HG02763 (cell line): ENCODE measurements around the gene PRSS21.

ENCODE experiments used
- ATAC-seq: cut with Tn5 transposase; IDR thresholded peaks from one replicate; pipeline ENCODE4 v1.9.1; 2021; ENCODE audit warnings: mild to moderate bottlenecking, moderate library complexity; ENCODE audit not compliant: unreplicated experiment

Gene PRSS21

DNA sequence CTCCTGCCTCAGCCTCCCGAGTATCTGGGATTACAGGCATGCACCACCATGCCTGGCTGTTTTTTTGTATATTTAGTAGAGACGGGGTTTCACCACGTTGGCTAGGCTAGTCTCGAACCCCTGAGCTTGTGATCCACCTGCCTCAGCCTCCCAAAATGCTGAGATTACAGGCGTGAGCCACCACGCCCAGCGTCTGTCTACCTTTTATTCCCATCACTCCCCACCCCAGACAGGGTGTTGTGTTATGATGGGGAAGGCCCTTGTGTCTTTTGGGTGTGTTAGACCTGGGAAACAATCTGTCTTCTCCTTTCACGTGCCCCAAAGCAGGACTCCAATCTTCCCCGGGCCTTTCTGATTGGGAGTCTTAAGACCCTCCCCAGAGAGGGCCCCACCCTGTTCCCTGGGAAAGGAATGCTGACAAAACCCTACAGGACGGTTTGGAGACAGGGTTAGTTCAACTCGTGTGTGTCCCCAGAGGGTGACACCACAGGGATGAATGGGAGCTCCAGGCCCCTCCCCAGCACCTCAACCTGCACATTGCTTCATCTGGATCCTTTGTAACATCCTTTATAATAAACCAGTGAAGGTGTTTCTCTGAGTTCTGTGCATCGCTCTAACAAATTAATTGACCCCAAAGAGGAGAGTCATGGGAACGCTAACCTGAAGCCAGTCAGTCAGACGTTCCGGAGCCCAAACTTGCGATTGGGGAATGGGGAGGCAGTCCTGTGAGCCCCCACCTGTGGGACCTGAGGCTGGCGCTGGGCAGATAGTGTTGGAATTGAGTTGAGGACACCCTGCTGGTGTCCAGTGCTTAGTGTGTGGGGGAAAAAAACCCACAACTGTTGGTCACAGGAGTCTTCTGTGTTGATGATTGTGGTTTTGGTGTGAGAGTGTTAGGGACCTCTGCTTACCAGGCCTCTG, 36.8 kb upstream of the PRSS21 start:
- no peak for ATAC-seq

DNA sequence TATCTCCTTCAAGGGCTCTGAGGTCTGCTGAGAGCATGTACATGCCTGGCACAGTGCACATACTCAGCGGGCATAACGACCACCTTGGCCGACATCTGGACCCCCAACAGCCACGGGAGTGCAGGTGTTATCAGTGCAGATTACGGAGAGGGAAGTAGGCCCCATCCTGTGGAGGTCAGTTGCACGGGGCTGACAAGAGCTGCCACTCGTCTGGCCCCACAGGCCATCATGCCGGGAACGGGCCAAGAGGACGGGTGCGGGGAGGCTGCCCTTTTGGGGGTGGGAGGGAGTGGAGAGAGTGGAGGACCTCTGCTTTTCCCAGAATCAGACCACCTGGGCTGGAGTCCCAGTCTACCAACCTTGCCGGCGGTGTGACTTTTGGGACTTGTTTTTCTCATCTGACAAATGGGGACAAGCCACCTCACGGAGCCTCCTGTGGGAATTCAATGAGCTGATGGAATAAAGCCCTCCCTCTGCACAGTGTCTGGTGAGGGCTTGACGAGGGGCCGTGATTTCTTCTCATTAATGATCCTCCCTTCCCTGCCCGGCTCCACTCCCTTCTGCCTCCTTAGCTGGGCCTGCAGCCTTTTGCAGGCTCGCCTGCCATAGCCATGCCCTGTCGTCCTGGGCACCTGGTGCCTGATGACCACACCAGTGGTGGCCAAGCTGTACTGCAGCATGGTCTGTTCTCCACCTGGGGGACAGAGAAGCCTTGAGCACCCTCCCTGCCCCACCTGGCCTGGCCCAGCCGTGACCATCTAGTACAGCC, 34.3 kb upstream of the PRSS21 start:
- no peak for ATAC-seq

DNA sequence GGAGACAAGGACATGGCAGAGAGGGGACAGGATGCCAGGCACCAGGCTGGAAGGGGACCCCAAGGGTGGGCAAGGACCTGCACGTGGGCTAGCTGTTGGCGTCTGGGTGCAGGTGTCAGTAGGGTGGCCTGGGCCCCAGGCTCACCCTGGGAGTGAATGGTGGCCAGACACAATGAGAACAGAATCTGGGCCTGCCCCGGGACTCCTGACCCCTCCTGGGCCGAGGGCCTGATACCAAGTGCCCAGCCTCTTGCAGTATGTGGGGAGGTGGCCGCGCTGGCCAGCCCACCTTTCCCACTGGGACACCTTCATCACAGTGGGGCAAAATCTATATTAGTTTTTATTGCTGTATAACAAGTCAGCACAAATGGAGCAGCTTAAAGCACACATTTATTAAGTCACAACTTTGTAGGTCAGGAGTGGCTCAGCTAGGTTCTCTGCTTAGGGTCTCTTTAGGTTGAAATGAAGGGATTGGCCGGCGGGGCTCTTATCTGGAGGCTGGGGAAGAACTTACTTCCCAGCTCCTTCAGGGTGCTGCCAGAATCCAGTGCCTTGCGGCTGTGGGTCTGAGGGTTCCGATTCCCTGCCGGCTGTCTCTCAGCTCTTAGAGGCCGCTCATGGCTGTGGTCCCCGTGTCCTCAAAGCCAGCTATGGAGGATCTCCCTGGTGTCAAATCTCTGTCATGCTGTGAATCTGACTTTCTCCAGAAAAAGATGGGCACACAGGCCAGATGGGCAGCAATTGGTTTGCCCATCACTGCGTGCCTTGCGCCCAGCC, 33.3 kb upstream of the PRSS21 start:
- ATAC-seq: no peak

DNA sequence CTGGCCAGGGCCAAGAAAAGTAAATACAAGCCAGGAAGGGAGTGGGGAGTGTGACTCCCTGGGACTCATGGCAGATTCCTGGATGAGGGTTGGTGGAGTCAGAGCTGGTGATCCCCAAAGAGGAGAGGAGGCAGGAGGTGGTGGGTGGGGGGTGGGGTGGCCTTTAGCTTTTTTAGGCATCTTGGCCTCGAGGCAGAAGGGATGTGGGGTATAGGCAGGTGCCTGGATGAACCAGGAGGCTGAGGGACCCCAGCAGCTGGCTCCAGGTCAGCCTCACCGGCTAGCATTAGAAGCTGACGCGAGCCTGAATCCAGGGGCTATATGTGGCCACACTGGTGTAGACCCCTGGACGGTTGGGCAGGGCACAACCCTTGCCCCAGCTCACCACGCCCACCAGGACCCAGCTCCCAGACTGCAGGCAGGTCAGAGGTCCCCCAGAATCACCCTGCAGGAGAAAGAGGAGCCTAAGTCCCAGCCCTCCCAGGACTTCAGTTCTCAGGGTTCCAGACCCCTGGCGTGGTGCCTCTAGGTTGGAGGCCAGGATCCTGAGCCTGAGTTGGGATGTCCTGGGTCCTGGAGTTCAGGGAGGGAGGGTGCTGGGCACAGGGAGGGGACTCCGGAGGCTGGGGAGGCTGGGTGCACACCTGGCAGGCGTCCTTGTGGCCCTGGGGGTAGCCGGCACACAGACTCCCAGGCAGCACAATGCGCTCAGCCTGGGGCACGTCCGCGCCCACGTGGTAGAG, 32.5 kb upstream of the PRSS21 start:
- ATAC-seq: no peak

DNA sequence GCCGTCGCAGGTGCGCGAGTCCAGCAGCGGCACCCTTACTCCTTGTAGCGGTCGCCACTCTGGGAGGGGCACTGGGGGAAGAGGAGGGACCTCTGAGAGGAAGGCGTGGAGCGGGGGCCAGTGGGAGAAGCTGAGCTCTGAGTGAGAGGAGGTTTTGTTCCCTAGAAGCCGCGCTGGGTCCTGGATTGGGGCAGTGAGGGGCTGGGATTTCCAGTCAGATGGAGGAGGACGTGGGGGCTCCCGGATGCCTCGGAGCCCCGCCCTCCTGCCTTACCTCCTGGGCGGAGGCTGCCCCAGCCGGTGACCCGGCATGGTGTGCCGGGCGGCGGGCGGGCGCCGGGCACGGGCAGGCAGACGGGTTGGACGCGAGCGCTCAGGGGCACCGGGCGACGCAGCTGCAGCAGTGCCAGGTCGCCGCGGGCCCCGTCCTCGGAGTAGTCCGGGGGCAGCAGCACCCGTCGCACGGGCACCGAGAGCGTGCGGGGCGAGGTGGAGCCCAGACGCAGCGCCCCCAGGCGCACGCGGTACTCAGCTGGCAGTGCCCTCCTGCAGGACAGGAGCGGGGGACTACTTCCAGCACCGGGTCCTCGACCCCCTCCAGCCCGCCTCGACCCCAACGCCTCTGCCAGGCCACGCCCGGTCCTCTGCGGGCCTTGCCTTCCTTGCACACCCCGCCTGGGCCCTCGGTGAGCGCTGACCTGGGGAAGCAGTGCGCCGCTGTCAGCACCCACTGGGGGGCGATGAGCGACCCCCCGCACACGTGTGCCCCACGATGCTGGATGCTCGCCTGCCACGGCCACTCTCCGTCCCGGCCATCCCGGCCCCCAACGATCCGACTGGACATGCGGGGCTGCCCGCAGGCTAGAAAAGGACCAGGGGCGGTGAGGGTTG, 31.7 kb upstream of the PRSS21 start:
- ATAC-seq: no peak

DNA sequence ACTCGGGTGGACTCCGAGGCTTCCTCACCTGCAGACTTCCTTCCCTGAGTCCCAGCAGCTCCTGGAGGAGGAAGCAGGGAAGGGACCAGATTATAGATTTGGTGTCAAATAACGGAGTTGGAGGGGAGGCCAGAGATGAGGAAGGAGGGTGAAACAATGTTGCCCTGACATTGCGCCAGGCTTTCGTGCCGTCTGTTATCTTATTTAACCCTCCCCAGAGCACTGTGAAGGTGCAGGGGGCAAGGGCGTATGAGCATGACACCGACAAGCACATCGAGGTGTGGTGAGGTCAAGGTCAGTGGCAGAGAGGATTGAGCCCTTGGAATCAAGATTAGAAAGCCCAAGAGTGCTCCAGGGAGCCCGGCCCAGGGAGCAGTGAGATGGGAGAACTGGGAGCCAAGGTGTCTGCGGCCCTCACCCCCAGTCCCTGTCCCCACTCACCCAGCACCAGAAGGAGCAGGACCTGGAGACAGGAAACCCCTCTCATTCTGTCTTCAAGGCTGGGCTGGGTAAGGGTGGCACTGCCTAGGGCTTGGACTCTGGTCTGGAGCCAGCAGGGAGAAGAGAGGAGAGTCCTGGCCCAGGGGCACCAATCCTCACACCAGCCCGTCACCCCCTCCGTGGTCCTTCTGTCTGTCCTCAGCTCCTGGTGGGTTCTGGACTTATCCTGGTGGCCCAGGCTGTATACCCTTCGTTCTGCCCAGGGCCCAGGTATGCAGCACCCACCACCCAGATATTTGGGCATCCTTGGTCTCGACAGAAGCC, 30.8 kb upstream of the PRSS21 start:
- ATAC-seq: no peak

DNA sequence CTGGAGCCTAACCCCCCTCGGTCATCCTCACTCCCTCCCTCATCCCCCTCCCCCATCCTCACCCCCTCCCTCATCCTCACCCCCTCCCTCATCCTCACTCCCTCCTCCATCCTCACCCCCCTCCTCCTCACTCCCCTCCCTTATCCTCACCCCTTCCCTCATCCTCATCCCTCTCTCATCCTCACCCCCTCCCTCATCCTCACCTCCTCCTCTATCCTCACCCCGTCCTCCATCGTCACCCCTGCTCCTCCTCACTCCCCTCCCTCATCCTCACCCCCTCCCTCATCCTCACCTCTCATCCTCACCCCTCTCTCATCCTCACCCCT, 30.2 kb upstream of the PRSS21 start:
- no peak for ATAC-seq

DNA sequence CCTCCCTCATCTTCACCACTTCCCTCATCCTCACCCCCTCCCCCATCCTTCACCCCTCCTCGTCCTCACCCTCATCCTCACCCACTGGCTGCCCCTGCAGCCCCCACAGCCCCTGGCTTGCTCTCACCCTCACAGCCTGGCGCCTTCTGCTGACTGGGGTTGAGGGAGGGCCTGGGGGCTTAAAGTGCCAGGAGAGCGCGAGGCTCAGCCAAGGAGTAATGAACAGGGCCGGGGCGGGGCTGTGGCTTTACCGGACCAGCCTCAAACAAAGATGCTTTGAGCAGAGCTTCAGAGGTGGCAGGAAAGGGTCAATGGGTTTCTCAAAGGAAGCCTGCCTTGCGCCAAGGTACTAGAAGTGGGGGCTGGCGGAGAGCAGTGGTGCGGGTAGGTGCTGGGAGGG, 29.6 kb upstream of the PRSS21 start, which contains the start of gene PRSS33:
Gene PRSS33 (minus strand): TSS at position 155 of the 400 bp plus-strand sequence. CDS start 1,013 bp downstream, outside the sequence.
- no peak for ATAC-seq

DNA sequence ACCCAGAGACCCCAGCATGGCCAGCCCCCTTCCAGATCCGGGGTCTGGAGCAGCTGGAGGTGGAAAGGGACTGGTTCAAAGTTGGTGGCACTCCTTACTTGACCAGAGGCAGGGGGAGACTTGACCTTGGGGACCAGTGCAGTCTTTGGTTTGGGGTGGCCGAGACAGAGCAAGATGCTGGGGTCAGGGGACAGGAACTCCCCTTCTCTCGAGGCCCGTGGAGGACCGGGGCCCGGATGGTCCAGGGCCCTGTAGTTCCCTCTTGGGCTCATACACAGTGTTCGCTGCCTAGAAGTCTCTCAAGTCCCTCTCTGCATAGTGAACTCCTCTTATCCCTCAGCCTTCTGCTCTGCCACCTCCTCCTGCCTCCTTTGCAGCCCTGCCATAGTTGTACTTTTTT, 29.1 kb upstream of the PRSS21 start:
- ATAC-seq: no peak

DNA sequence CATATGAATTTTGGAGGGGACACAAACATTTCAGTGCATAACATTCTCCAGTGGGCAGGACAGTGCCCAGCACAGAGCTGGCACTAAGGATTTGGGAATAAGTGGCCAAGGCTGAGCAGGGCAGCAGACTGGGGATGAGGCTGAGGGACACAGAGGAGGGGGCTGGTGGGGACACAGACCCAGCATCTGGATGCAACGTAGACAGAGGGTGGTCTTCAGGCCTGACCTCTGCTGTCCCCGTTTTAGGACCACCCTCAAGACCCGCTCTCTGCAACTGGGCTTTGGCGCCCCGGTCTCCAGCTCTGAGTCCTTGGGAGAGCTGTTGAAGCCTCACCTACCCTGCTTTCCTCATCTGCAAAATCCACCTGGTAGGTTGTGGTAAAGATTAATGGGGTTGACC, 26.4 kb upstream of the PRSS21 start:
- no peak for ATAC-seq

DNA sequence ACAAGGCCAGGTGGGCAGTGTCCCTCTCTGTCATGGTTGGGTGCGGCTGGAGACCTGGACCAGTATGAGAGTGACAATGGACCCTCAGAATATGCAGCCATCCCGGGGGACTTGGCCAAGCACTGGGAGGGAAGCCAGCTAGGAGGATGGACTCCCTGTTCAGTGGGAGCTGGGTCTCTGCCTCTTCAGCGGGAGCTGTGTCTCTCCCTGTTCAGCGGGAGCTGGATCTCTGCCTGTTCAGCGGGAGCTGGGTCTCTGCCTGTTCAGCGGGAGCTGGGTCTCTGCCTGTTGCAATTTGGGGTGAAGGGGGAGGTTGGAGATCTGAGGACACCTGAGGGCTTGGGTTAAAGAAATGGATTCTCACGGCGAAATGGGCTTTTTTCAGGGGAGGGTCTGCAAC, 25.9 kb upstream of the PRSS21 start:
- ATAC-seq: no peak

DNA sequence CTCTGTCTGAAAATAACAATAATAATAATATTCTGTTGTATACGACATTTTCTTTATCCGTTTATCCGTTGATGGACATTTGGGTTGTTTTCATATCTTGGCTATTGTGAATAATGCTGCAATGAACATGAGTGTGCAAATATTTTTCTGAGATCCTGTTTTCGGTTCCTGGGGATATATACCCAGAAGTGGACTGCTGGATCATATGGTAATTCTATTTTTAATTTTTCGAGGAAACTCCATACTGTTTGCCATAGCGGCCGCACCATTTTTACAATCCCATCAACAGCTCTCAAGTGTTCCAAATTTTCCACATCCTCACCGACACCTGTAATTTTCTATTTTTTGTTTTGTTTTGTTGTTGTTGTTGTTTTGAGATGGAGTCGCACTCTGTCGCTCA, 24.1 kb upstream of the PRSS21 start:
- ATAC-seq: no peak

DNA sequence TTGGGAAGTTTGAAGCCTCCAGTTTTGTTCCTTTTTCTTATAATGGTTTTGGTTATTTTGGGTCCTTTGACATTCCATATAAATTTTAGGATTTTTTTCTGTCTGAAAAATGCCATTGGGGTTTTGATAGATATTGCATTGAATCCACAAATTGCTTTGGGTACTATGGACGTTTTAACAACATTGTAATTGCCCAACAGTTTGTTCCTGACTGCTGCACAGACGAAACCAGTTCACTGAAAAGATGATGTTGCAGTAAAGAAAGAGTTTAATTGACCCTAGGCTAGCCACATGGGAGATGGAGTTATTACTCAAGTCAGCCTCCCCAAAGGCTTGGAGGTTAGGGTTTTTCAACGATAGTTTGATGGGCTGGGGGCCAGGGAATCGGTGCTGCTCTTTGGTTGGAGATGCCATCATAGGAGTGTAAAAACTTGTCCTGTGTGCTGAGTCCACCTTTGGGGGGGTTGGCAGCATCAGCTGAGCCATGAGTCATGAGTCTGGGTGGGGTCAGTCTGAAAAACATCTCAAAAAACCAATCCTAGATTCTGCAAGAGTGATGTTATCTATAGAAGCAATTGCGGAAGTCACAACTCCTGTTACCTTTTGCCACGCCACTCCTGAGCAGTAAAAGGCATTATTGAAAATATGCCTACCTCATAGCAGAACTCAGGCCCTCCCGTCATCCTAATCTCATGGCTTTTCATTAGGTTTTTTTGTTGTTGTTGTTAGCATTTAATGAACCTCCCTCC, 21.5 kb upstream of the PRSS21 start:
- no peak for ATAC-seq

DNA sequence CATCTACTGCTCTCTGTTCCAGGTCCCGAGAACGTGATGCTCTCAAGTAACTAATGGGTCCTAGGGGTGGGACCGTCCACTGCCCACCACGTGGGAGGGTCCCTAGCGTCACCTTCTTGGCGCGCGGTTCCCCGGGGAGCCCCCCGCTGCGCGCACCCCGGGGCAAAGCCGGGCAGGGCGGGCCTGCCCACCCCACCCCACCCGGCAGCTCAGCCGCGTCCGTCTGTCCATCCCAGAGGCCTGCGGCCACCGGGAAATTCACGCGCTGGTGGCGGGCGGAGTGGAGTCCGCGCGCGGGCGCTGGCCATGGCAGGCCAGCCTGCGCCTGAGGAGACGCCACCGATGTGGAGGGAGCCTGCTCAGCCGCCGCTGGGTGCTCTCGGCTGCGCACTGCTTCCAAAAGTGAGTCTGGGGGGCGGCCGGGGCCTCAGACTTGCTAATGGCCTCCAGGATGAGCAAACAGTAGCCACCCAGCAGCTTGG, 18.3 kb upstream of the PRSS21 start:
- ATAC-seq: no peak

DNA sequence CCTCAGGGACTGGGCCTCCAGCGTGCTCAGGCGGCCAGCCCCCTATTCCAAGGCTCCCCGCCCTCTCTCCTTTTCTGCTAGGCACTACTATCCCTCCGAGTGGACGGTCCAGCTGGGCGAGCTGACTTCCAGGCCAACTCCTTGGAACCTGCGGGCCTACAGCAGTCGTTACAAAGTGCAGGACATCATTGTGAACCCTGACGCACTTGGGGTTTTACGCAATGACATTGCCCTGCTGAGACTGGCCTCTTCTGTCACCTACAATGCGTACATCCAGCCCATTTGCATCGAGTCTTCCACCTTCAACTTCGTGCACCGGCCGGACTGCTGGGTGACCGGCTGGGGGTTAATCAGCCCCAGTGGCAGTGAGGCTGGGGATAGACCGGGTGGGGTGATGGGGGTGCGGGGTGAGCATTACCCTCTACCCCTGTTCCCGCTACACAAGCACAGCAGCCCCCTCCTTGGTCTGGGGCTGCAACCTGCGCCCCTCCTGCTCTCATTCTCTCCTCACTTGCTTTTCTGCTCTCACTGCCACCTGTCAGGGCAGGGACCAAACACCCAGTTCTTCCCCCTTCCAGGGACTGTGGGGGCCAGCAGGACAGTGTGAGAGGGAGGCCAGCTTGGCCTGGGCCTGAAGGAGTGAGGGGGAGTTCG, 17.7 kb upstream of the PRSS21 start:
- no peak for ATAC-seq

DNA sequence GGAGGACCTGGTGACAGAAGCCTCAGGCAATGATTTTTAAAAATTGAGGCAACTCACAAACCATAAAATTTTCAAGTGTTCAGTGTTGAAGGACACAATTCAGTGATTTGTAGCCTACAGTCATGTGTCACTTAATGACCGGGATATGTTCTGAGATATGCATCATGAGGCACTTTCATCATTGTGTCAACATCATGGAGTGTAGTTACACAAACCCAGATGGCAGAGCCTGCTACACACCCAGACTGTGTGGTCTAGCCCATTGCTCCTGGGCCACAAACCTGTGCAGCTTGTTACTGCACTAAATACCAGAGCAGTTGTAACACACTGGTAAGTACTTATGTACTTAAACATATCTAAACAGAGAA, 17.2 kb upstream of the PRSS21 start:
- ATAC-seq: no peak

DNA sequence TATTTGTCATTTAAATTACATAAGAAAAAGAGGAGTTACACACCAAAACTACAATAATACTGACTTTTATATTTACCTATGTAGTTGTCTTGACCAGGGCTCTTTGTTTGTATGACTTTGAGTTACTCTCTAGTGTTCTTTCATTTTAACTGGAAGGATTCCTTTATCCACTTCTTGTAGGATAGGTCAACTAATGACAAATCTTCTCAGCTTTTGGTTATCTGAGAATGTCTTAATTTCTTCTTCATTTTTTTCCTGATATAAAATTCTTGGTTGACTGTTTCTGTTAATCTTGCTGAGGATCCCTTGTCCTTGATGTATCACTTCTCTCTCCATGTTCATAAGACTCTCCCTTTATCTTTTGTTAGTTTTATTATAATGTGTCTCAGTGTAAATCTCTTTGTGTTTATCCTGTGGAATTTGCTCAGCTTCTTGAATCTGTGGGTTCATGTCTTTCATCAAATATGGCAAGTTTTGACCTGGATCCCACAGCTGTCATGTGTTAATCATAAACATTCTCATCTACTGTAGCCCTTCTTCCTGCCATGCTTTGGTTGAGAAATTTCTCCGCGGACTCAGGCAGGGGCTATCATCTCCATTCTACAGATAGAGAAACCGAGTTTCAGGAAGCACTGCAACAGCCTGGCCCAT, 13.4 kb upstream of the PRSS21 start:
- ATAC-seq: no peak
